DMS79 treated with DMSO at 0.1 percent for 48 hours (cell line): ENCODE measurements around the gene SLC6A2.

Experiments used
- DNase-seq: peaks from one replicate; lab custom pipeline; 2025; lab: John Stamatoyannopoulos, UW

Gene SLC6A2

DNA sequence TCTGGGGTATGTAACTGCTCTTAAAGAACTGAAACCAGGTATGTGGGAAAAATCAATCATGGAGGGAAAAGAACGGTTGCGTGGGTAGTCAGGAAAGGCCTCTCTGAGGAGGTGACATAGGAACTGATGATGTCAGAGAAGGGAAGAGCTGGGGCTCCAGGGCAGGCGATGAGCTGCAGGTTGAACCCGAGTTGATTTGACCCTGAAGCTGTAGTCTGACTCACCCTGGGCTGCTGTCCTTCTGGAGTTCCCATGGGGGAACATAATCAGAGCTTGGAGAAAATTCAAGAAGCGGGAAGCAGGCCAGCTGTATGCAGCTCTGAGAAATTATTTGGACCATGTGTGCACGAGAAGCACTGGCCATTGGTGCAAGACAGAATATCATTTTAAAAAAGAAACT, 16.7 kb downstream of the SLC6A2 start:
- no peak for DNase-seq

DNA sequence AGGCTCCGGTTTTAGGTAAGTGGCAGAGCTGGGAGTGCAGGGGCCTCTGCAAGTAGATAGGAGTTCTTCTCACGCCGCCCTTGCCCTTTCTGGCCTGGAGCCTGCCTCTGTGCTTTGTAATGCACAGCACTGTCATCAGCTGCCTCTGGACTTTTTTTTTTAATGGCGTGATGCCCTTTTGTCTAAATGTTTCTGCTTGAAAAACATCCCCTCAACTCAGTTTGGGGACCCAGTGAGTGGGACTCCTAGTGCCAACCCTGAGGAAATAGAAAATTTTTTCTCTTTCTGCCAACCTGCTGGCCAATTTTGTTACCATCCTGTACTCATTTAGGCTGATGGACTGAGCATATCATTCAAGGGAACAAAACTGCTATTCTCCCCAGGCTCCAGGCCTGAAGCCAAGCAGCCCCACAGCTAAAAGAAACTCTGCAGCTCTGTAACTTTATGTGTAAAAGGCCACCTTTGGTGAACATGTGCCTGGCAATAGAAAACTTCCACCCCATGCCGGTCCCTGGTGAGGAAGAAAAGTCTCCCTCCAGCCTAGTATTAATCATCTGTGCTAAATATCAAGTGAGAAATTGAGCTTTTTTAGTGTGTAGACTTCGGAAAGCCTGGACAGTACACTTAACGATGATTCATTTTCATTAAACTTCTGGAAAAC, 22.5 kb downstream of the SLC6A2 start:
- DNase-seq: no peak

DNA sequence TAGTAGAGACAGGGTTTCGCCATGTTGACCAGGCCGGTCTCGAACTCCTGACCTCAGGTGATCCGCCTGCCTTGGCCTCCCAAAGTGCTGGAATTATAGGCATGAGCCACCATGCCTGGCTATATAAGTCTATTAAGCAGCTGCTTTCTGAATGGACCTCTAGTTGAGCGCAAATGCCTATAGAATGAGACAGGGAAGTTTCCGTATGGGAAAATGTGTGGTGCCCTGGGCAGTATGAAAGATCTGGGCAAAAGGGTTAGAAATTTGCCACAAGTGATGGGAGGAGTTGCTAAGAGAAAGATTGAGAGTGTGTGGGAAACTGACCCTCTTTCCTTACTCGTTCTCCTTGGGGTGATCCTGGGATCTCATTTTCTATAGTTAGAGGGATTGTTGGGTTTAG, 26.3 kb downstream of the SLC6A2 start:
- no peak for DNase-seq

DNA sequence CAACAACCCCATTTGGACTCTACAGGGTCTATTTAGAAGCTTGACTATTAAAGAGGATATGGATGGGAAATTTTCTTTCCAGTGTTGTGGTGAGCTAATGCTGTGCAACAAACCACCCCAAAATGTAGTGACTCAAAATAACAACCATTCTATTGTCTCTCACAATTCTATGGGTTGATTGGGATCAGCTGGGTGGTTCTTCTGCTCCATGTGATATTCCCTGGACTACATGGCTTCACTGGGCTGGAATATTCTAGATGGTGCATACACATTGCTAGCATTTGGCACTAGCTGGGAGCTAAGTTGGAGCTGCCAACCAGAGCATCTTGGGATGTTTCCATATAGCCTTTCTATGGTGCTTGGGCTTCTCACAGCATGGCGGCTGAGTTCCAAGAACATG, 30.2 kb downstream of the SLC6A2 start:
- DNase-seq: no peak

DNA sequence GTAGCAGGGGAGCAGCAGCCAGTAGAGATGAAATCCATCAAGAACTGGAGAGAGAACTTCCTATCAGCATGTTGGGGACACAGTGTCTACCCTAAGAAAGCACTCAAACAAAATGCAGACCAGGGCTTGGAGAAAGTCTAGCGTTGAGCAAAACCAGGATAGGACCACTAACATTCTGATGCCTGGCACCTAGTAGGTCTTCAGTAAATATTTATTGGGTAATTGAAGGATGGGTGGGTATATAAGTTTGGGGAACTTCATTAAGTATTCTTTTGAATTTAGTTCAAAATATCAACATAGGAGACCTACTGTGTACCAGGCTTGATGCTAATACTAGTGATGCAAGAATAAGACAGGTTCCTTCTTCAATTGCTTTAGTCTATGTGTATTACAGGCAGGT, 30.9 kb downstream of the SLC6A2 start:
- no peak for DNase-seq

DNA sequence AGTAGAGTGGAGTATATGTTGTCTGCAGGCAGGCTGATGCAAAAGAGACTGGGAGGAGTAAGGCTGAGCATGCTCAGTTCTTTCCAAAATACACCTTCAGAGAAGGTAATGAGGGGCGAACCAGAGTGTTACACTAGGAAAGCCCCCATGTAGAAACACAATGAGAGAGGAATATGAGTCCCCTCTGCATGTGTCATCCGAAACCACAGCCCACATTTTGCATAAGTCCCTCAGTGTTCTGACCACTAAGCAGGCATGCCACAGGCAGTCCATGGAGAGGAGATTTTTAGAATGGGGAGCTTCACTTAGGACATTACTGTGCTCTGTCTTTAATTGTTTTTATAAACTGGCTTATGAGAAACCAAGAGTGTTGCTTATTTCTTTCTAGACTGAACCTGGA, 32.0 kb downstream of the SLC6A2 start:
- no peak for DNase-seq

DNA sequence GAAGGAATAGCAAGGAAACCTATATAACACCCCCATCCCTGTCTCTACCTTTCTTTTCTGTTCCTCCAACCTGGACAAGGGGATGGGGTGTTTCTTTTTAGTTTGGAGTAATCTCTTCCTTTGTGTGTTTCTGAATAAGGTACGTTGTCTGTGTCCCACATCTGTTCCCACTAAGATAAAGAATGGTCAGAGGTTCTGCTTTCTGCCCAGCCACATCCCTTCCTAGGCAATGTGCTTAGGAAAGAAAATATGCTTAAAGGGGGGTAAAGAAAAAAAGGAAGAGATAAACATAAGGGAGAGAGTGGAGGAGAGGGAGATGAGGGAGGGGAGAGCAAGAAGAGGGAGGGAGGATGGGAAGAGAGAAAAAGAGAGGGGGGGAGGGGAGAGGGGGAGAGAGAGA, 35.1 kb downstream of the SLC6A2 start:
- no peak for DNase-seq

DNA sequence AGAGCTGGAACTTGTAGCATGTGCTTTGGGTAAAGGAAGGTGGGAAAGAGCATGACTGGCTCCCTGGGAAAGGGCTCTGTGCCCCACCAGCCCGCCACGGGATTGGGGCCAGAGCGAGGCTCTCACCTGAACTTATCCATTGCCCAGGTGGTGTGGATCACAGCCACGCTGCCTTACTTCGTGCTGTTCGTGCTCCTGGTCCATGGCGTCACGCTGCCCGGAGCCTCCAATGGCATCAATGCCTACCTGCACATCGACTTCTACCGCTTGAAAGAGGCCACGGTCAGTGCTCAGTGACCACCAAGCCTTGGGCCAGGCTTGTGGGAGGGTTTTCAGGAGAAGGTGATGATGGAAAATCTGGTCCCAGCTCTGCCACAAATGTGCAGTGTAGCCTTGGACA, 36.0 kb downstream of the SLC6A2 start:
- no peak for DNase-seq

DNA sequence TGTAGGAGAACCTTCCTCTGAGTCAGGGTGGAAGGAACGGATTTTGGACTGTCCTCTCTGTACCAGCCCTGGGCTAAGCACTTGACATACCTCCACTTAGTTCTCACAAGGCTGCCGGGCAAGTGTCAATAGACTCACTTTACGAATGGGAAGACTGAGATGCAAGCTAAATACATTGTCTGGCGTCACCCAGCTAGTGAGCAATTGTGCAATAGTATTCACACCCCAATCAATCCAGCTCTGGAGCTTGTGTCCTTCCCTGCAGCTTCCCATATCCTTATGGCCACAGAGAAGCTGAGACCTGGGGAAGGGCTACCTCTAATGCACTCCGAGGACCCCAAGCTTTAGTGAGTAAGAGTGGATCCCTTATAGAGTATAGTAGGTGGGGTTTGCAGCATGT, 39.8 kb downstream of the SLC6A2 start:
- DNase-seq: no peak

DNA sequence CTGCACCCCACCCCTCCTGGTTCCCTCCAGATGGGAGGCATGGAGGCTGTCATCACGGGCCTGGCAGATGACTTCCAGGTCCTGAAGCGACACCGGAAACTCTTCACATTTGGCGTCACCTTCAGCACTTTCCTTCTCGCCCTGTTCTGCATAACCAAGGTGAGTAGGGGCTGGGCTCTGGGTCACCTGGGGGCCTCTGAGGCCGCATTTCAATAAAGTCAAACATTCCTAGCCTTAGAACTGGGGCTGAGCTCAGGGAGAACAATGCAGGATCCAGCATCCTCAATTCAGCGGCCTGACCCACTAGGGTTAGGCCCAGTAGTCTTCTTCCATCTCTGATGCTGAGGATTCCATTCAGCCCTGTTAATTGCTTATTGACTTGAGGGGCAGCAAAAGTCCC, 42.1 kb downstream of the SLC6A2 start:
- DNase-seq: no peak

DNA sequence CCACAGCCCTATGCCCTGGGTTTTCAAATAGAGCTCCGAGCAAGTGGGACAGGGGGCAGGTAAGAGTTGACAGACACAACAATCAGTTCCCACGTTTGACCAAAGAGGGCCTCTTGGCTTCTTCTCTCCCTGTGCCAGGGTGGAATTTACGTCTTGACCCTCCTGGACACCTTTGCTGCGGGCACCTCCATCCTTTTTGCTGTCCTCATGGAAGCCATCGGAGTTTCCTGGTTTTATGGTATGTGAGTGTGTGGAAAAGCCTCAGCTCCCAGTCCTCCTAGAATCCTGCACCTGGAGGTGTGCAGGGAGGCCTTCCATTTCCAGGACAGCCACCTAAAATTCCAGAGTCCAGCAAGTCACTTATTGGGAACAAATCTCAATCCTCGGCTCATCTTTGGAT, 42.5 kb downstream of the SLC6A2 start:
- DNase-seq: no peak

DNA sequence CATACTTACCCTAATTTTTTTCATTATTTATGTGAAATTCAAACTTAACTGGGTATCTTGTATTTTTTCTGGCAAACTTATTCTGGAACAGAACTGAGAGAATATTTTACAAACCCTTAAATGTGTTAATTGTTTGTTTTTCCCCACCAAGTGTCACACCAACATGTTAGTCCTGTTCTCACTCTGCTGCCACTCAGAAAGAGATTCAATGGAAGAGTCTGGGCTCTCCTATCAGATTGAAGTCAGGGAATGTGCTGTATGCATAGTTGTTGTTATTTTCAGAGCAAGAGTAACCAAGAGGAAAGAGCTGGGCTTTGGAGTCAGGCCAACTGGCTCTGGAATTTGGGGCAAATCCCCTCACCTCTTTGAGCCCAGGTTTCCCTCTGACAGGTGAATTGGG, 43.2 kb downstream of the SLC6A2 start:
- no peak for DNase-seq

DNA sequence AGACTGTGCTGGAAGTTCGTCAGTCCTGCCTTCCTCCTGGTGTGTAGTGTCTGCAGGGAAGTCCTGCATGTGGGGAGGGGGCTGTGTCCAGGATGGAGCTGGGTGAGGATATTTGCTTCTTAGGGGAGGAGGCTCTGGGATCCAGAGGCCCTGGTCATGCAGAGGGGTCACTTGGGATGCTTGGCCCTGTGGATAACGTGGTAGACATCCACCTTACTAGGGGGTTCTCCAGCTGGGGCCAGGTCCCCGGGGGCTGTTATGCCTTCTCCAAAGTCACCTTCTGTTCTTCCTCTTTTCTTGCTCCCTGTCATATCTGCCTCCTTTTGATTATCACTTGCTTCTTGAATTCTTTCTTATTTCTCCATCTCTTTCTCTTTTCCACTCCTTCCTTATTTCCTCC, 43.8 kb downstream of the SLC6A2 start:
- DNase-seq: no peak

DNA sequence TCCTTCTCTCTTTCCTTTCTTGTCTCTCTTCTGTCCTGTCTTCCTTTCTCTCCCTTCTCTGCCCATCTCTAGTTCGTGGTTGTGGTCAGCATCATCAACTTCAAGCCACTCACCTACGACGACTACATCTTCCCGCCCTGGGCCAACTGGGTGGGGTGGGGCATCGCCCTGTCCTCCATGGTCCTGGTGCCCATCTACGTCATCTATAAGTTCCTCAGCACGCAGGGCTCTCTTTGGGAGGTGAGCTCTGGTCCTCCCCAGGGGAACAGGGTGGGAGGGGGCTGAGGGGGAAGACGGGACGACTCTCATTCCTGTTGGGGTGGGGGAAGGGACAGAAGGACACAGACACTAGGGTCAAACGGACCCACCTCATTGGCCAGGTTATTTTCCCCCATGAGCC, 44.3 kb downstream of the SLC6A2 start:
- DNase-seq: no peak

DNA sequence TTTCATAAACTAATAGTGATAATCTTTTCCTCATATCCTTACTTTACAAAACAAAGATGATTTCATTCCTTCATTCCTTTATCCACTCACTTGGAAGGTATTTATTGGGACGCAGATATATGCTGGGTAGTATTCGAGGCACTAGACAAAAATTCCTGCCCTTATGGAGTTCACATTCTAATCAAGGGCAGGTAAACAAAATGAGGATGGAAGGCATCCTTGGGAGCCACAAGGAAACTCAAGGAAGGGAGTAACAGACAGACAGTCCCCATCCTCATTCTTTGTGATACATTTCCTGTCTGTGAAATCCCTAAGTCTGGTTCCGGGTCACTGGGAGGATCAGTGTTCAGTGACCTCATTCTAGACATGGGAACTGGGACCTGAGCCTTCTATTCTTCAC, 45.2 kb downstream of the SLC6A2 start:
- DNase-seq: no peak

DNA sequence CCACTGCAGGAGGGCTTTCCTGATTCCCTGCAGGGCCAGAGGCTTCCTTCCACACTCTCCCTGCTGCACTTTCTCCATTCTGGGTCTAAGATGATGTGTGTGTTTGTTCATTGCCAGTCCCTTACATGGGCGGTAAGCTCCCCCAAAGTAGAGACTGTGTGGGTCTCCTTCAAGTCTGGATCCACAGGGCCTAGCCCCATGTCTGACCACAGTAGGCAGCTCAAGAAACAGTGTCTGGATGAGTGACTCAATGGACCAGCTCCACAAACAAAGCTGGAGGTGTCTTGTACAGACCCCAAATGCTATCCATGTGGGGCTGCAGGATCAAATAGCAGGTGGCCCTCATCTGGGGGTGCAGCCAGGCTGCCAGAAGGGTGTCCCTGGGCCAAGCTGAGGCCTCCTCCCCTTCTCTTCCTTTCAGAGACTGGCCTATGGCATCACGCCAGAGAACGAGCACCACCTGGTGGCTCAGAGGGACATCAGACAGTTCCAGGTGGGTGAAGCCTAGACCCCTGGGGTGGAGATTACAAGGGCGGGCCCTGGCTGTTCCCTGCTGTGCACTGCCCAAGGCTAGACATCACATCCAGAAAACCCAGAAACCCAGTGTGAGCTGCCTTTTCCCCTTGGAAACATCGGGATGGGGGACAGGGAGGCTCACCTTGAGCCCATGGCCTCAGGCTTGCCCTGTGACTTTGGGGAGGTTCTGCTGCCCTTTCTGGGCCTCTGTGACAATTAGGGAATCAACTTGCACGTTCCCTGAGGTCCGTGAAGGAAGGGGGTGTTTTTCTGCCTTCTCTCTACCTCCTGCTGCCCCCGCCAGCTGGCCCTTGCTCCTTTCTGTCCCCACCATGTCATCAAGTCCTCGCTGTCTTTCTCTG, 45.9 kb downstream of the SLC6A2 start:
- peak; percentile 0 for DNase-seq

DNA sequence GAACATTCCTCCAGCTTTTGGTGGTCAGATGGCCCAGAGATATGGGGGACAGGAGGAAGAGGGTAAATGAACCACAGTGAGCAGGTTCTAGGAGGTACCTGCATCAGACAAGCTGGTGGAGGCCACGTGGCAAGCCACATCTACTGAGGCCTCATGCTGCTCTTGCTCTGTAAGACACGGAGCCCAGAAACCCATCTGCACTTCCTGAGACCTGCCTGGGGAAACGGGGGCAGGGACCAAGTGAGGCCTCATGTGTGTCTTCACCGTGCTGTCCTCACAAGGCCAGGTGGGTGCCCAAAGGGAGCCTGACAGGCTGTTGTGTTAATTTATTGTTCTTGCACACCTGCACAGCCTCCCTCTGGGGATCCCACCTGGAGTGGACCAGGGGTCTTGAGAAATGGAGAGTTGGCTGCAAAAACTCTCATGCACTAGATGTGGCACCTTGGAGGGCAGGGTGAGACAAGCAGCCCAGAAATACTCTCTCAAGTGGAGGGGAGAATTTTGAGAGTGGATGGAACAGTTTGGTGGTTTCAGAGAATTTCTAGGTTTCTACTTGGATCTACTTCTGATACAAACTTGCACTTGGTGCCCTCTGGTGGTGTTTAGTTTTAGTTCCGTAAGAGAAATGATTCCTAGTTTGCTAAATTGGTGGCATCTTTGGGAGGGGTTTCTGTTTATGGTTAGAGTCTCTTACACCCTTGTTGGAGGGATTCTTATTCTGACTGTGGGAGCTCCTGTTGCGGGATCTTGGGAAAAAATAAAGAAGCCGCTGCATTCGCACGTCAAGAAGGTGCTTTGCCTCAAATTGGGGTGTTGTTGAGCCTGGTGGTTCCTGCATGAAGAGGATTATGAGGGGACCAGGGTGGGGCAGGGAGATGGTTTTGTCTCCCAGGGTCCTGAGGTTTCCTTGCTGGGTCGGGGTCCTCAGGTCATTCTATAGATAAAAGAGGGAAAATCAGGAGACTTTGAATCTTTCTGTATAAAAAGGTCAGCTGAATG, 47.5 kb downstream of the SLC6A2 start:
- peak; percentile 33 for DNase-seq

DNA sequence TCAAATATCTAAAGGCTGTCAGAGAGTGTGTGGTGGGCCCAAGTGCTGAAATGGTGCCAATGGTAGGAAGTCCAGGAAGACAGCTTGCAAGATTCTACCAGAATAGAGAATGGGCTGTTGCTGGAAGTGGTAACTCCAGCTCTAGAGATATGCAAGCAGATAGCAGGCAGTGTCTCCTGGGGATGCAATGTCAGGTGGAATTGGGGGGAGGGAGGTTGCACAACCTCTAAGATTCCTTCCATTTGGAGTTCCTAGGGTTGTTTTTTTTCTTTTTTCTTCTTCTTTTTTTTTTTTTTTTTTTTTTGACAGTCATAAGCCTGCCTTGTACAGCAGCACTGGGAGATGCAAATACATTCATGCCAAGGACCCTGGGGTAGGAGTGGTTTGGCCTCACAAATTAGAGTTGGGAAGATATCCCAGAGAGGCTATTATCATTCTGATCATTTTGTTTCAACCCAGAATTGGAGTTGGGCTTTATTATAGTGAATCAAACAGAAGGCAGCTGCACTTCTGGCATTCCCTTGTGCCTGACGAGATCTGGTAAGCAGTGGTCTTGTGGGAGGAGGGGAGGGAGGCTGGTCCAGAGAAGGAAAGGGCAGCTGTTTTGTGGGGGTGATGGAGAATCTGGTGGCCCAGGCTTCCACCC, 51.1 kb downstream of the SLC6A2 start:
- DNase-seq: no peak

DNA sequence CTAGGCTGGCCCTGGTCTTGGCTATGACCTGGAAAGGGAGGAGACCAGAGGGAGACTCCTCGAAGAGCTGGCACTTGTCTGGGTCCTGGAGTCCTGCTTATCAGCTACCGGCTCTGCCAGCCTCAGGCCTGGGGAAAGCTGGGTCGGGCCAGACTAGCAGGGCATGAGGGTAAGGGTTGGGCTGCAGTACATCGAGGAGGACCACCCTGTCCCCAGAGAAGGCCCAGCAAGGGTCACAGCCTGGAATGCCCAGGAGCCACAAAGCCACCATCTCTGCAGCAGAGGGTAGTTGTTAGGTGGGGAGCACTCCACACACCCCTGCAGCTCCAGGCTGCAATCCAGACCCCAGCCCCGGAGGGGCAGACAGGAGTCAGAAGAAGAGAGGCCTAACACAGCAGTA, 54.0 kb downstream of the SLC6A2 start:
- no peak for DNase-seq

DNA sequence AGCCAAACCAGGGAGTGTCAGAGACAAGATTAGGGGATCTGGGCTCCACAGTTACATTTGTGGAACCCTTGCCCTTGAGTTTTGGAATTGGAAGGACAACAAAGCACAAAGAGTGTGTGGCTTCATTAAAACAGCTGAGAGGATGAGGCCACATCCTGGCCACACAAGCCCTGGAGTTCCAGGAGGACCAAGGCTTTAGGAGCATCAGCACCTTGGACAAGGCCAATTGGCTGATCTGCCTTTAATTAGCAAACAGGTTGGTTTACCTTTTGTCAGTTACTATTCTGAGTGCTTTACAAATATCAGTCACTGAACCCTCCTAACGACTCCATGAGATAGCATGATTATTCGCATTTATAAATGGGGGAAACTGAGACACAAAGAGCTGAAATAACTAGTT, 54.7 kb downstream of the SLC6A2 start:
- no peak for DNase-seq

DNA sequence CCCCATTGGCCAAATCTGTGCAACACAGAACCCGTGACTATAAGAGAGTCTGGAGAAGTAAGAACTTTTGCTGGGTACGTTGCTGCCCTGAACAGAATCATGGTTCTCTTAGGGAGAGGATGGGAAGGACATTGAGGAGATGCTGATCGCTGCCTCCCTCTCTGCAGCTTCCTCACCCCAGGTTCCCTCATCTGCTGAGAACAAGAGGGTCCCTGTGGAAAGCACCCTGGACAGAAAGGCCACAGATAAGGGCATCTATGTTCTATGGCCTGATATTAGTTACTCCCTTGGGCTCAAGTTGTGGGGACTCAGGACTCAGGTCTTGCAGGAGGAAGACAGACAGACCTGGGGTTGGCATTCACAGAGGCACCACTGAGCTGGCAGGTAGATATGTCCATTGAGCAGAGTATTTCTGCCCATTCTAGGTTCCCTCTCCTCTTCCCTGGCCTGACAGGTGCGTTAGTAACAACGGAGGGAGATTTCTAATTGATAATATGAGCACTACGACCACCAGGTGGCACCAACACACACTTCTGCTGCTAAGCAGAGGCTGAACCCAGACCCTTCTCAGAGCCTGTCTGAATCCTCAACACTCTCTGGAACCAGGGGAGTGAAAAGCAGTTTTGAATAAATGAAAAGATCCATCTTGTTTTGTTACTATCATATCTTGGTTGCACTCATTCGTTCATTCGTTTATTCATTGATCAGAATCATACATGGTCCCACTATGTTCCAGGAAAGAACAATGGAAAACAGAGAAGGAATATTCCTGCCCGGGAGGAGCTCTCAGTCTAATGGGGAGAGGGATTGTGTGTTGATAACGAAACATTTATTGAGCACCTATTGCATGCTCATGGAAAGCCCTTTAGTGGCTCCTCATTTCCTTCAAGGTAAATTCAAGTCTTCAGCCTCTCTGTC, 56.4 kb downstream of the SLC6A2 start:
- DNase-seq: peak; percentile 27
